CD4-positive, alpha-beta T cell treated with Interleukin-4 for 4 hours (primary cell): ENCODE data around the gene EZH2.

Experiments
- DNase-seq: peaks from one replicate; pipeline ENCODE4 v3.0.0-alpha.2; 2020

Gene EZH2

GRCh38 chr7:148884049-148884298, at the start of gene EZH2:
Gene EZH2 (minus strand): TSS chr7:148884291. CDS start chr7:148847298, 36,993 bp downstream.
- no peak for DNase-seq

- DNase-seq, result no peak
Measured at GRCh38 chr7:148931470-148931869, 47.4 kb upstream of the EZH2 start.

GRCh38 chr7:148930335-148930734, 46.2 kb upstream of the EZH2 start:
- no peak for DNase-seq

- DNase-seq, result no peak
Measured at GRCh38 chr7:148929176-148929575, 45.1 kb upstream of the EZH2 start.

- no peak for DNase-seq
Measured at GRCh38 chr7:148927123-148928045, 43.3 kb upstream of the EZH2 start.

- DNase-seq, result no peak
Measured at GRCh38 chr7:148925836-148926235, 41.7 kb upstream of the EZH2 start.

GRCh38 chr7:148924011-148924410, 39.9 kb upstream of the EZH2 start:
- no peak for DNase-seq

GRCh38 chr7:148921806-148922205, 37.7 kb upstream of the EZH2 start:
- DNase-seq, result no peak

- DNase-seq, result no peak
Measured at GRCh38 chr7:148921189-148921588, 37.1 kb upstream of the EZH2 start.

GRCh38 chr7:148919859-148920258, 35.8 kb upstream of the EZH2 start:
- DNase-seq, result no peak

- no peak for DNase-seq
Measured at GRCh38 chr7:148918058-148918596, 34.0 kb upstream of the EZH2 start.

- DNase-seq, result no peak
Measured at GRCh38 chr7:148916186-148916585, 32.1 kb upstream of the EZH2 start.

- DNase-seq, result no peak
Measured at GRCh38 chr7:148915211-148915610, 31.1 kb upstream of the EZH2 start.

- peak; percentile 54 for DNase-seq
Measured at GRCh38 chr7:148914208-148914777, 30.2 kb upstream of the EZH2 start.

GRCh38 chr7:148912758-148913541, 28.9 kb upstream of the EZH2 start:
- peak; percentile 80 for DNase-seq

- DNase-seq, result no peak
Measured at GRCh38 chr7:148912151-148912550, 28.1 kb upstream of the EZH2 start.

GRCh38 chr7:148911626-148912025, 27.5 kb upstream of the EZH2 start:
- no peak for DNase-seq

- DNase-seq, result no peak
Measured at GRCh38 chr7:148909568-148909967, 25.5 kb upstream of the EZH2 start.

GRCh38 chr7:148906707-148907498, 22.8 kb upstream of the EZH2 start:
- DNase-seq, result no peak

- DNase-seq, result no peak
Measured at GRCh38 chr7:148905093-148905666, 21.1 kb upstream of the EZH2 start.

GRCh38 chr7:148903504-148903903, 19.4 kb upstream of the EZH2 start:
- no peak for DNase-seq

- DNase-seq, result no peak
Measured at GRCh38 chr7:148901178-148901577, 17.1 kb upstream of the EZH2 start.
